GM12878 (cell line): ENCODE measurements around the gene ATP4A. TPM values are rescaled to one million over a fixed set of nuclear protein-coding genes. Genes with fewer than 3 reads are reported as not detected.
A peak's percentile ranks its signal among the peaks of the same experiment; 100 is the strongest.

Source experiments
- ATAC-seq: fragments of 200-7000 bp; cut with Tn5 transposase; 3 replicates; pipeline ENCODE4 v1.9.1; 2020; ENCODE audit warnings: mild to moderate bottlenecking, moderate library complexity
- BruUV-seq: library from RNA; stranded (reverse); fragments of 400-500 nt; replicated peaks from 2 replicates; lab custom pipeline; 2021; lab: Mats Ljungman, UMichigan
- CTCF ChIA-PET: fragments of 300-600 bp; sonication (Branson Sonifier 250); formaldehyde crosslinking; extraction: SDS; loops from one replicate; lab custom pipeline; 2021; ENCODE audit warnings: inconsistent platforms; lab: Yijun Ruan, JAX
- POLR2A ChIA-PET: fragments of 350-600 bp; formaldehyde crosslinking; extraction: SDS; loops from one replicate; lab custom pipeline; 2021; ENCODE audit warnings: inconsistent platforms; lab: Charles Lee
- RAD21 ChIA-PET: fragments of 300-600 bp; sonication (Branson Sonifier 250); formaldehyde crosslinking; loops from one replicate; lab custom pipeline; 2023; ENCODE audit warnings: antibody characterized with exemption; ENCODE audit not compliant: unreplicated experiment; lab: Charles Lee
- SMC1A ChIA-PET: fragments of 300-600 bp; sonication (Branson Sonifier 250); formaldehyde crosslinking; loops from one replicate; lab custom pipeline; 2023; ENCODE audit not compliant: unreplicated experiment, uncharacterized antibody; lab: Charles Lee
- DNase-seq: peaks from one replicate; pipeline ENCODE4 v3.0.0-alpha.2; 2011; ENCODE audit warnings: low read depth, low spot score
- FAIRE-seq: peaks from 3 replicates; lab custom pipeline; 2011; peaks lifted over from hg19 to GRCh38; lab: Jason Lieb, UNC
- H2AFZ ChIP-seq: 2 replicates; pipeline ENCODE4 v1.6.0; 2011; ENCODE audit warnings: low read depth, low read length, control low read depth; ENCODE audit not compliant: control insufficient read depth
- H3K27ac ChIP-seq: 2 replicates; pipeline ENCODE4 v1.5.1; 2011; ENCODE audit warnings: control low read depth; ENCODE audit not compliant: control insufficient read depth, insufficient read depth
- H3K27me3 ChIP-seq, 2 experiments: replicated peaks in 1 of 2; 2 replicates each; pipeline versions ENCODE4 v1.6.0 to v1.6.1; 2011; ENCODE audit warnings: low read length in 1 of 2; ENCODE audit not compliant: control insufficient read depth in 2 of 2, insufficient read depth in 2 of 2
- H3K36me3 ChIP-seq, 2 experiments: 2 replicates each; pipeline ENCODE4 v1.5.1; 2011; ENCODE audit warnings: low read length in 1 of 2; ENCODE audit not compliant: control insufficient read depth in 2 of 2, insufficient read depth in 2 of 2
- H3K4me1 ChIP-seq: 2 replicates; pipeline ENCODE4 v1.6.1; 2011; ENCODE audit warnings: mild to moderate bottlenecking, low read length, moderate library complexity, mixed read lengths; ENCODE audit not compliant: control insufficient read depth, insufficient read depth
- H3K4me2 ChIP-seq: 2 replicates; pipeline ENCODE4 v1.6.0; 2011; ENCODE audit warnings: control low read depth; ENCODE audit not compliant: control insufficient read depth, insufficient read depth
- H3K4me3 ChIP-seq: fragments of 200-600 bp; sonication (generic); 2 replicates; pipeline ENCODE4 v1.5.1; 2016
- H3K79me2 ChIP-seq: 2 replicates; pipeline ENCODE4 v1.6.0; 2011; ENCODE audit warnings: low read length; ENCODE audit not compliant: control insufficient read depth, insufficient read depth
- H3K9ac ChIP-seq: 2 replicates; pipeline ENCODE4 v1.8.0; 2011; ENCODE audit warnings: low read length, control low read depth, mixed read lengths; ENCODE audit not compliant: control insufficient read depth, insufficient read depth
- H3K9me3 ChIP-seq: replicated peaks from 3 replicates; pipeline ENCODE4 v1.5.1; 2011; ENCODE audit warnings: mild to moderate bottlenecking, low read length; ENCODE audit not compliant: control insufficient read depth, insufficient read depth
- H4K20me1 ChIP-seq: 2 replicates; pipeline ENCODE4 v1.6.0; 2011; ENCODE audit not compliant: control insufficient read depth, insufficient read depth
- BCL11A ChIP-seq: IDR thresholded peaks from 2 replicates; pipeline ENCODE4 v1.6.1; 2011; ENCODE audit warnings: low read depth, low read length
- HDGF ChIP-seq: fragments of 450-650 bp; IDR thresholded peaks from 2 replicates; pipeline ENCODE4 v1.6.1; 2016; ENCODE audit warnings: antibody characterized with exemption
- JUNB ChIP-seq: IDR thresholded peaks from 2 replicates; pipeline ENCODE4 v1.6.1; 2016; ENCODE audit warnings: antibody characterized with exemption, mild to moderate bottlenecking
- KAT2A ChIP-seq: conservative IDR thresholded peaks from 2 replicates; pipeline ENCODE4 v1.6.1; 2011; ENCODE audit warnings: low read depth, low read length; ENCODE audit not compliant: control insufficient read depth
- MEF2A ChIP-seq: IDR thresholded peaks from 2 replicates; pipeline ENCODE4 v1.6.1; 2011; ENCODE audit warnings: low read depth, mild to moderate bottlenecking, low read length, moderate library complexity; ENCODE audit not compliant: insufficient read depth
- NBN ChIP-seq: fragments of 450-650 bp; IDR thresholded peaks from 2 replicates; pipeline ENCODE4 v1.6.1; 2016
- RAD21 ChIP-seq: IDR thresholded peaks from 2 replicates; pipeline ENCODE4 v1.6.1; 2011; ENCODE audit warnings: mild to moderate bottlenecking, low read depth, low read length, moderate library complexity; ENCODE audit not compliant: insufficient read depth
- RAD51 ChIP-seq: fragments of 450-650 bp; IDR thresholded peaks from 2 replicates; pipeline ENCODE4 v1.6.1; 2016; ENCODE audit warnings: moderate library complexity, mild to moderate bottlenecking, inconsistent platforms
- SMC3 ChIP-seq: IDR thresholded peaks from 2 replicates; pipeline ENCODE4 v1.6.1; 2011; ENCODE audit warnings: low read length, improper control_type of control experiment, borderline replicate concordance
- SREBF1 ChIP-seq: IDR thresholded peaks from 2 replicates; pipeline ENCODE4 v1.6.1; 2012; ENCODE audit warnings: mild to moderate bottlenecking, low read length
- SRF ChIP-seq, 2 experiments: IDR thresholded peaks; 2 replicates each; pipeline ENCODE4 v1.6.1; 2011; ENCODE audit warnings: low read depth in 2 of 2, low read length in 2 of 2, mild to moderate bottlenecking in 1 of 2, moderate library complexity in 1 of 2
- SUPT20H ChIP-seq: IDR thresholded peaks from 2 replicates; pipeline ENCODE4 v1.6.1; 2011; ENCODE audit warnings: low read depth, mild to moderate bottlenecking, low read length, moderate library complexity, borderline replicate concordance; ENCODE audit not compliant: control insufficient read depth
- ZNF384 ChIP-seq: IDR thresholded peaks from 2 replicates; pipeline ENCODE4 v1.6.1; 2012; ENCODE audit warnings: low read depth, mild to moderate bottlenecking, low read length, improper control_type of control experiment, borderline replicate concordance
- WGBS: methylation state at CpG from one replicate; pipeline ENCODE4 v1.1.6; 2016; ENCODE audit warnings: low lambda C conversion rate; ENCODE audit not compliant: insufficient replicate concordance, insufficient coverage; ENCODE audit errors: missing lambda C conversion rate; 5-methylcytosine and 5-hydroxymethylcytosine counted together
- in situ Hi-C: fragments of 300-500 bp; cut with MboI; formaldehyde crosslinking; loops from 9 replicates; pipeline ENCODE4 v1.14.3; 2018; ENCODE audit warnings: mixed read lengths
- intact Hi-C: fragments of 100-400 bp; cut with micrococcal nuclease; formaldehyde crosslinking; loops from one replicate; pipeline ENCODE4 v1.14.2; 2022; ENCODE audit not compliant: unreplicated experiment
- polyA plus RNA-seq, 11 experiments: library from polyadenylated mRNA; depleted of rRNA in 4 of 11; unstranded in 6 of 11; stranded (reverse) in 5 of 11; fragments of >200 nt; fragmentation: Nextera tagmentation in 4 of 11; fragmentation: Illumina TruSeq in 1 of 11; extraction: Ambion mirVana in 4 of 11; extraction: Trizol in 1 of 11; gene quantifications; 1 replicate in 1 of 11; 2 replicates in 10 of 11; pipeline versions ENCODE4 v1.2.1 to v1.2.3, GENCODE V29; 2011 to 2016; ENCODE audit warnings: inconsistent platforms in 2 of 11, missing spikeins in 2 of 11, low read depth in 1 of 11
- total RNA-seq, 4 experiments: library from RNA; depleted of rRNA in 3 of 4; stranded (reverse); fragments of >200 nt in 3 of 4; fragmentation: Illumina TruSeq in 1 of 4; extraction: Trizol in 1 of 4; gene quantifications; 2 replicates each; pipeline versions ENCODE4 v1.2.1 to v1.2.3, GENCODE V29; 2013 to 2021
- TF ChIP-seq, protein P1 (sequence below), 3 experiments: IDR thresholded peaks in 2 of 3; conservative IDR thresholded peaks in 1 of 3; 2 replicates each; pipeline ENCODE4 v1.5.1; 2011; ENCODE audit warnings: low read depth in 3 of 3, low read length in 3 of 3, mild to moderate bottlenecking in 3 of 3, control low read depth in 2 of 3, moderate library complexity in 2 of 3, inconsistent platforms in 1 of 3, mixed read lengths in 1 of 3; ENCODE audit not compliant: control insufficient read depth in 2 of 3, insufficient read depth in 1 of 3; ENCODE audit errors: extremely low read depth in 1 of 3
- TF ChIP-seq, protein P2 (sequence below): fragments of 450-650 bp; formaldehyde crosslinking; IDR thresholded peaks from 2 replicates; pipeline ENCODE4 v1.4.0; 2020; ENCODE audit warnings: mild to moderate bottlenecking, moderate library complexity
- TF ChIP-seq, protein P3 (sequence below): fragments of 450-650 bp; conservative IDR thresholded peaks from 2 replicates; pipeline ENCODE4 v1.6.1; 2017; ENCODE audit warnings: mild to moderate bottlenecking, moderate library complexity

Gene ATP4A
- total and polyA plus RNA-seq, 10 of the 15 experiments (the other 5 are each of a cell fraction or from before 2014, with no cell fraction given) = 0.03 to 1.5 (median 0.11) TPM; not detected in 3

- DNase-seq = no peak
- ChIA-PET SMC1A (interaction anchor here (0.7 to 2.7 kb wide), 6 partner anchors 39 to 147 kb away, joined by 3 to 12 read pairs (median 7); no protein-coding TSS in a partner anchor), CTCF (interaction anchor here (0.7 to 4.7 kb wide), 36 partner anchors 8 to 359 kb away, joined by 3 to 63 read pairs (median 4); partner anchors contain the start of genes COX6B1, ETV2, LIN37 and TYROBP)
- TF ChIP-seq JUNB (no peak), SUPT20H (no peak), SREBF1 (no peak), SRF (IDR thresholded peaks at IDR 0.05; ENCODE audit: low read depth in 2 of 2, low read length in 2 of 2) (no peak), NBN (0 out of 2 replicates have a peak, but pooled peaks have one; percentile 44), RAD21 (peak; percentile 72), SMC3 (peak; percentile 71), KAT2A (no peak), ZNF384 (no peak), MEF2A (no peak), HDGF (0 out of 2 replicates have a peak, but pooled peaks have one; percentile 56), RAD51 (no peak), BCL11A (no peak)
- TF ChIP-seq, protein P1, sequence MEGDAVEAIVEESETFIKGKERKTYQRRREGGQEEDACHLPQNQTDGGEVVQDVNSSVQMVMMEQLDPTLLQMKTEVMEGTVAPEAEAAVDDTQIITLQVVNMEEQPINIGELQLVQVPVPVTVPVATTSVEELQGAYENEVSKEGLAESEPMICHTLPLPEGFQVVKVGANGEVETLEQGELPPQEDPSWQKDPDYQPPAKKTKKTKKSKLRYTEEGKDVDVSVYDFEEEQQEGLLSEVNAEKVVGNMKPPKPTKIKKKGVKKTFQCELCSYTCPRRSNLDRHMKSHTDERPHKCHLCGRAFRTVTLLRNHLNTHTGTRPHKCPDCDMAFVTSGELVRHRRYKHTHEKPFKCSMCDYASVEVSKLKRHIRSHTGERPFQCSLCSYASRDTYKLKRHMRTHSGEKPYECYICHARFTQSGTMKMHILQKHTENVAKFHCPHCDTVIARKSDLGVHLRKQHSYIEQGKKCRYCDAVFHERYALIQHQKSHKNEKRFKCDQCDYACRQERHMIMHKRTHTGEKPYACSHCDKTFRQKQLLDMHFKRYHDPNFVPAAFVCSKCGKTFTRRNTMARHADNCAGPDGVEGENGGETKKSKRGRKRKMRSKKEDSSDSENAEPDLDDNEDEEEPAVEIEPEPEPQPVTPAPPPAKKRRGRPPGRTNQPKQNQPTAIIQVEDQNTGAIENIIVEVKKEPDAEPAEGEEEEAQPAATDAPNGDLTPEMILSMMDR (IDR thresholded peaks at IDR 0.05 in 2 of 3, conservative IDR thresholded peaks at IDR 0.05 in 1 of 3; ENCODE audit: control insufficient read depth in 2 of 3, extremely low read depth in 1 of 3, insufficient read depth in 1 of 3, low read depth in 3 of 3, low read length in 3 of 3) = peak; percentile 65 to 87 (median 83)
- TF ChIP-seq, protein P2, sequence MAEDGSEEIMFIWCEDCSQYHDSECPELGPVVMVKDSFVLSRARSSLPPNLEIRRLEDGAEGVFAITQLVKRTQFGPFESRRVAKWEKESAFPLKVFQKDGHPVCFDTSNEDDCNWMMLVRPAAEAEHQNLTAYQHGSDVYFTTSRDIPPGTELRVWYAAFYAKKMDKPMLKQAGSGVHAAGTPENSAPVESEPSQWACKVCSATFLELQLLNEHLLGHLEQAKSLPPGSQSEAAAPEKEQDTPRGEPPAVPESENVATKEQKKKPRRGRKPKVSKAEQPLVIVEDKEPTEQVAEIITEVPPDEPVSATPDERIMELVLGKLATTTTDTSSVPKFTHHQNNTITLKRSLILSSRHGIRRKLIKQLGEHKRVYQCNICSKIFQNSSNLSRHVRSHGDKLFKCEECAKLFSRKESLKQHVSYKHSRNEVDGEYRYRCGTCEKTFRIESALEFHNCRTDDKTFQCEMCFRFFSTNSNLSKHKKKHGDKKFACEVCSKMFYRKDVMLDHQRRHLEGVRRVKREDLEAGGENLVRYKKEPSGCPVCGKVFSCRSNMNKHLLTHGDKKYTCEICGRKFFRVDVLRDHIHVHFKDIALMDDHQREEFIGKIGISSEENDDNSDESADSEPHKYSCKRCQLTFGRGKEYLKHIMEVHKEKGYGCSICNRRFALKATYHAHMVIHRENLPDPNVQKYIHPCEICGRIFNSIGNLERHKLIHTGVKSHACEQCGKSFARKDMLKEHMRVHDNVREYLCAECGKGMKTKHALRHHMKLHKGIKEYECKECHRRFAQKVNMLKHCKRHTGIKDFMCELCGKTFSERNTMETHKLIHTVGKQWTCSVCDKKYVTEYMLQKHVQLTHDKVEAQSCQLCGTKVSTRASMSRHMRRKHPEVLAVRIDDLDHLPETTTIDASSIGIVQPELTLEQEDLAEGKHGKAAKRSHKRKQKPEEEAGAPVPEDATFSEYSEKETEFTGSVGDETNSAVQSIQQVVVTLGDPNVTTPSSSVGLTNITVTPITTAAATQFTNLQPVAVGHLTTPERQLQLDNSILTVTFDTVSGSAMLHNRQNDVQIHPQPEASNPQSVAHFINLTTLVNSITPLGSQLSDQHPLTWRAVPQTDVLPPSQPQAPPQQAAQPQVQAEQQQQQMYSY (CRISPR knock-in tag) = no peak
- TF ChIP-seq, protein P3, sequence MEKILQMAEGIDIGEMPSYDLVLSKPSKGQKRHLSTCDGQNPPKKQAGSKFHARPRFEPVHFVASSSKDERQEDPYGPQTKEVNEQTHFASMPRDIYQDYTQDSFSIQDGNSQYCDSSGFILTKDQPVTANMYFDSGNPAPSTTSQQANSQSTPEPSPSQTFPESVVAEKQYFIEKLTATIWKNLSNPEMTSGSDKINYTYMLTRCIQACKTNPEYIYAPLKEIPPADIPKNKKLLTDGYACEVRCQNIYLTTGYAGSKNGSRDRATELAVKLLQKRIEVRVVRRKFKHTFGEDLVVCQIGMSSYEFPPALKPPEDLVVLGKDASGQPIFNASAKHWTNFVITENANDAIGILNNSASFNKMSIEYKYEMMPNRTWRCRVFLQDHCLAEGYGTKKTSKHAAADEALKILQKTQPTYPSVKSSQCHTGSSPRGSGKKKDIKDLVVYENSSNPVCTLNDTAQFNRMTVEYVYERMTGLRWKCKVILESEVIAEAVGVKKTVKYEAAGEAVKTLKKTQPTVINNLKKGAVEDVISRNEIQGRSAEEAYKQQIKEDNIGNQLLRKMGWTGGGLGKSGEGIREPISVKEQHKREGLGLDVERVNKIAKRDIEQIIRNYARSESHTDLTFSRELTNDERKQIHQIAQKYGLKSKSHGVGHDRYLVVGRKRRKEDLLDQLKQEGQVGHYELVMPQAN = no peak
Observed at GRCh38 chr19:35549174-35549788, 14.2 kb downstream of the ATP4A start.

More at GRCh38 chr19:35549174-35549788, 14.2 kb downstream of the ATP4A start:
- no peaks in the 10 kb centered on the region for H3K27me3 ChIP-seq
- no peaks in the 10 kb centered on the region for H3K36me3 ChIP-seq
- in situ Hi-C loops (no loop called here), intact Hi-C loops (loop anchor here (1.0 to 5.0 kb wide), 3 partner anchors 43 to 383 kb away; partner anchors contain the start of gene HAUS5)
- FAIRE-seq (peak; percentile 65), ATAC-seq (peak; percentile 30)
- H3K4me2 ChIP-seq = no peak overlapping the region; the same call in 1 of the 2 replicates
- no peak overlapping the region for H2AFZ ChIP-seq
- H3K27ac ChIP-seq = no peak overlapping the region
- 16% methylated on average over 6 of the region's 6 CpGs for WGBS
- no peak overlapping the region for H3K9ac ChIP-seq
- H3K4me3 ChIP-seq = no peak overlapping the region
- POLR2A ChIA-PET = interaction anchor here (1.0 kb wide), 1 partner anchor 59 kb away, joined by 4 read pairs; no protein-coding TSS in a partner anchor
- H3K9me3 ChIP-seq = no peaks in the 10 kb centered on the region
- no peaks in the 10 kb centered on the region for H4K20me1 ChIP-seq
- no TSS peak for BruUV-seq
- peaks cover 17% of the 10 kb centered on the region for H3K79me2 ChIP-seq
- peaks cover 15% of the 10 kb centered on the region for H3K4me1 ChIP-seq
- RAD21 ChIA-PET = interaction anchor here (1.0 to 1.5 kb wide), 8 partner anchors 39 to 199 kb away, joined by 3 to 10 read pairs (median 3); partner anchors contain the start of gene LIN37
